GM12878 (cell line): ENCODE data around the gene COL15A1. TPM values are rescaled to one million over a fixed set of nuclear protein-coding genes. Genes with fewer than 3 reads are reported as not detected.

ENCODE experiments used
- BCLAF1 ChIP-seq: fragments of 450-650 bp; IDR thresholded peaks from 2 replicates; pipeline ENCODE4 v1.6.1; 2017; ENCODE audit warnings: antibody characterized with exemption, mild to moderate bottlenecking, moderate library complexity
- POLR2AphosphoS5 ChIP-seq: IDR thresholded peaks from 2 replicates; pipeline ENCODE4 v1.6.1; 2011; ENCODE audit warnings: mild to moderate bottlenecking, low read length, inconsistent platforms
- RAD51 ChIP-seq: fragments of 450-650 bp; IDR thresholded peaks from 2 replicates; pipeline ENCODE4 v1.6.1; 2016; ENCODE audit warnings: moderate library complexity, mild to moderate bottlenecking, inconsistent platforms
- RB1 ChIP-seq: fragments of 450-650 bp; formaldehyde crosslinking; IDR thresholded peaks from 2 replicates; pipeline ENCODE4 v1.6.1; 2017; ENCODE audit warnings: mild to moderate bottlenecking, borderline replicate concordance
- polyA plus RNA-seq, 11 experiments: library from polyadenylated mRNA; depleted of rRNA in 4 of 11; unstranded in 6 of 11; stranded (reverse) in 5 of 11; fragments of >200 nt; fragmentation: Nextera tagmentation in 4 of 11; fragmentation: Illumina TruSeq in 1 of 11; extraction: Ambion mirVana in 4 of 11; extraction: Trizol in 1 of 11; gene quantifications; 1 replicate in 1 of 11; 2 replicates in 10 of 11; pipeline versions ENCODE4 v1.2.1 to v1.2.3, GENCODE V29; 2011 to 2016; ENCODE audit warnings: inconsistent platforms in 2 of 11, missing spikeins in 2 of 11, low read depth in 1 of 11
- total RNA-seq, 4 experiments: library from RNA; depleted of rRNA in 3 of 4; stranded (reverse); fragments of >200 nt in 3 of 4; fragmentation: Illumina TruSeq in 1 of 4; extraction: Trizol in 1 of 4; gene quantifications; 2 replicates each; pipeline versions ENCODE4 v1.2.1 to v1.2.3, GENCODE V29; 2013 to 2021
- TF ChIP-seq, protein P1 (sequence below): fragments of 450-650 bp; IDR thresholded peaks from 2 replicates; pipeline ENCODE4 v1.6.1; 2017; ENCODE audit warnings: mild to moderate bottlenecking
- TF ChIP-seq, protein P2 (sequence below): IDR thresholded peaks from 2 replicates; pipeline ENCODE4 v1.6.1; 2011; ENCODE audit warnings: borderline replicate concordance, low read depth, mild to moderate bottlenecking, moderate library complexity, low read length; ENCODE audit not compliant: insufficient read depth, poor library complexity, severe bottlenecking

Gene COL15A1
- total and polyA plus RNA-seq, 10 of the 15 experiments (the other 5 are each of a cell fraction or from before 2014, with no cell fraction given), result 0.01 to 0.28 (median 0.06) TPM; not detected in 2

DNA sequence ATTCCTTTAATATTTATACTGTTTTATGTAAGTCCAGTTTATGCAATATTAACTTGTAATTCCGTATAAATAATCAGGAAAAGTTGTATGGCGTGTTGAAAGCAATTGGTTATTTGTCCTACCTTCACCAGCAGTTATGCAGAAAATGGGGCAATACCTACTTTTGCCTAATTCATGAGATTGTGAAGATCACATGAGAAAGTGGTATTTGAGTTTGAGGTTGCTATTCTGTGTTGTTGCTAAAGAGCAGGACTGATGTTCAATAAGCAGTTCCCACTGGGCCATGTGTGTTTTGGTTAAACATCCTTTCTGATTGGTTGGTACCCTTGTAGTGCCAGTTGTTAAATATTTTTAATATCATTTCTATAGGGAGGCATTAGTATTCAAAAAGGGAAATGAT, 164.4 kb downstream of the COL15A1 start (continued):
- TF ChIP-seq, protein P1, sequence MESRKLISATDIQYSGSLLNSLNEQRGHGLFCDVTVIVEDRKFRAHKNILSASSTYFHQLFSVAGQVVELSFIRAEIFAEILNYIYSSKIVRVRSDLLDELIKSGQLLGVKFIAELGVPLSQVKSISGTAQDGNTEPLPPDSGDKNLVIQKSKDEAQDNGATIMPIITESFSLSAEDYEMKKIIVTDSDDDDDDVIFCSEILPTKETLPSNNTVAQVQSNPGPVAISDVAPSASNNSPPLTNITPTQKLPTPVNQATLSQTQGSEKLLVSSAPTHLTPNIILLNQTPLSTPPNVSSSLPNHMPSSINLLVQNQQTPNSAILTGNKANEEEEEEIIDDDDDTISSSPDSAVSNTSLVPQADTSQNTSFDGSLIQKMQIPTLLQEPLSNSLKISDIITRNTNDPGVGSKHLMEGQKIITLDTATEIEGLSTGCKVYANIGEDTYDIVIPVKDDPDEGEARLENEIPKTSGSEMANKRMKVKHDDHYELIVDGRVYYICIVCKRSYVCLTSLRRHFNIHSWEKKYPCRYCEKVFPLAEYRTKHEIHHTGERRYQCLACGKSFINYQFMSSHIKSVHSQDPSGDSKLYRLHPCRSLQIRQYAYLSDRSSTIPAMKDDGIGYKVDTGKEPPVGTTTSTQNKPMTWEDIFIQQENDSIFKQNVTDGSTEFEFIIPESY, result no peak
- TF ChIP-seq BCLAF1 (no peak), RAD51 (no peak), POLR2AphosphoS5 (no peak), RB1 (no peak)
- TF ChIP-seq, protein P2, sequence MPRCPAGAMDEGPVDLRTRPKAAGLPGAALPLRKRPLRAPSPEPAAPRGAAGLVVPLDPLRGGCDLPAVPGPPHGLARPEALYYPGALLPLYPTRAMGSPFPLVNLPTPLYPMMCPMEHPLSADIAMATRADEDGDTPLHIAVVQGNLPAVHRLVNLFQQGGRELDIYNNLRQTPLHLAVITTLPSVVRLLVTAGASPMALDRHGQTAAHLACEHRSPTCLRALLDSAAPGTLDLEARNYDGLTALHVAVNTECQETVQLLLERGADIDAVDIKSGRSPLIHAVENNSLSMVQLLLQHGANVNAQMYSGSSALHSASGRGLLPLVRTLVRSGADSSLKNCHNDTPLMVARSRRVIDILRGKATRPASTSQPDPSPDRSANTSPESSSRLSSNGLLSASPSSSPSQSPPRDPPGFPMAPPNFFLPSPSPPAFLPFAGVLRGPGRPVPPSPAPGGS, result no peak
